RPMI7951 (cell line): Measurements from ENCODE around the gene SATL1. TPM values are rescaled to one million over a fixed set of nuclear protein-coding genes. Genes with fewer than 3 reads are reported as not detected.
"Not testable (repeated sequence)": the region's sequence is repeated elsewhere in the genome, so short reads cannot be mapped to it uniquely, and the experiment has no call there.

ENCODE experiments used
- DNase-seq: peaks from one replicate; pipeline ENCODE4 v3.0.0-alpha.2; 2012; ENCODE audit warnings: low read depth
- total RNA-seq: library from RNA; depleted of rRNA; stranded (reverse); fragments of >200 nt; shearing (Covaris generic); gene quantifications from 2 replicates; pipeline ENCODE4 v1.2.3, GENCODE V29; 2014; rRNA removed

SATL1 gene, protein sequence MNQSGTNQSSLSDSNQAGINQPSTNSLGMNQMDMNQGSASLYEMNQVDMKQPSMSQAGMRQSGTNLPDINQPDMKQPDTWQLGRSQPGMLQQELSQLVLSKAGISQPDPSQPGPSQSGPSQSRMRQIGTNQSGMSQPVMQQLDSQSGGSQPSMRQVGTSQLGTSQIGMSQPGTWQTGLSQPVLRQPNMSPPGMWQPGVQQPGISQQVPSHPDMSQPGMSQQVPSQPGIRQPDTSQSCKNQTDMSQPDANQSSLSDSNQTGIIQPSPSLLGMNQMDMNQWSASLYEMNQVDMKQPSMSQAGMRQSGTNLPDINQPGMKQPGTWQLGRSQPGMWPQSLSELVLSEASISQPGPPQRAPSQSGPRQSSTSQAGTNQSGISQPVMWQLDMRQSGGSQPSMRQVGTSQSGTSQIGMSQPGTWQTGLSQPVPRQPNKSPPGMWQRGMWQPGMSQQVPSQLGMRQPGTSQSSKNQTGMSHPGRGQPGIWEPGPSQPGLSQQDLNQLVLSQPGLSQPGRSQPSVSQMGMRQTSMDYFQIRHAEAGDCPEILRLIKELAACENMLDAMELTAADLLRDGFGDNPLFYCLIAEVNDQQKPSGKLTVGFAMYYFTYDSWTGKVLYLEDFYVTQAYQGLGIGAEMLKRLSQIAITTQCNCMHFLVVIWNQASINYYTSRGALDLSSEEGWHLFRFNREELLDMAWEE
- total RNA-seq, result not detected in 2 replicates

DNA sequence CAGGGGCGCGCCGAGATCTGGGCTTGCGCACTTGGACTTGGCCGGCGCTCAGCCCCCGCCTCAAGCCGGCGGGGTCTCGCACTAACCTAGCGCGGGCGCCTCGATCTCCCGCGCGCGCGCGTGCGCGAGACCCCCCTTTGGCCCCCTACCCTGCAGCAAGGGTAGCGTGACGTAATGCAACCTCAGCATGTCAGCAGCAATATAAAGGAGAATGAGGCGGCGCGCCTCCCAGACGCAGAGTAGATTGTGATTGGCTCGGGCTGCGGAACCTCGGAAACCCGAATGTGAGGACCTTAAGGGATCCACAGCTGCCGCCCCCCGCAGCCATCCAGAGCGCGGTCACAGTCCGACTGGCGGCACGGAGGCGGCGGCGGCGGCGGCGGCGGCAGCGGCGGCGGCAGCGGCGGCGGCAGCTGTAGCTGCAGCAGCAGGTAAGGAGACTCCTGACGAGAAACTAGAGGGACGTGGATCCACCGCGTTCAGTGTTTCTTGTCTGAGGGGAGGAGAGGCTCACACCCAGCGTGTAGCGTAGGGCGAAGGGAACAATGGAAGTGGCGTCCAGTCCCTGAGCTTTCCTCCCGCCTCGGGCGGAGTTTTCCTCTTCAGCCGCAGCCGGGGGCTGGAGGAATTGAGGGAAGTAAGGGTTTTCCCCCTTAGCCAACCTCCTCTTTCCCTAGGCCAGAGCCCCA is at the start of gene SATL1, which contains the start of gene ZNF711:
SATL1 (minus strand) TSS at position 19 of the 689 bp plus-strand sequence. CDS start 134,811 bp downstream, outside the sequence.
ZNF711 (plus strand) TSS at position 231 of the 689 bp plus-strand sequence. CDS start 3,582 bp downstream, outside the sequence.
- DNase-seq, result peak; percentile 0

DNA sequence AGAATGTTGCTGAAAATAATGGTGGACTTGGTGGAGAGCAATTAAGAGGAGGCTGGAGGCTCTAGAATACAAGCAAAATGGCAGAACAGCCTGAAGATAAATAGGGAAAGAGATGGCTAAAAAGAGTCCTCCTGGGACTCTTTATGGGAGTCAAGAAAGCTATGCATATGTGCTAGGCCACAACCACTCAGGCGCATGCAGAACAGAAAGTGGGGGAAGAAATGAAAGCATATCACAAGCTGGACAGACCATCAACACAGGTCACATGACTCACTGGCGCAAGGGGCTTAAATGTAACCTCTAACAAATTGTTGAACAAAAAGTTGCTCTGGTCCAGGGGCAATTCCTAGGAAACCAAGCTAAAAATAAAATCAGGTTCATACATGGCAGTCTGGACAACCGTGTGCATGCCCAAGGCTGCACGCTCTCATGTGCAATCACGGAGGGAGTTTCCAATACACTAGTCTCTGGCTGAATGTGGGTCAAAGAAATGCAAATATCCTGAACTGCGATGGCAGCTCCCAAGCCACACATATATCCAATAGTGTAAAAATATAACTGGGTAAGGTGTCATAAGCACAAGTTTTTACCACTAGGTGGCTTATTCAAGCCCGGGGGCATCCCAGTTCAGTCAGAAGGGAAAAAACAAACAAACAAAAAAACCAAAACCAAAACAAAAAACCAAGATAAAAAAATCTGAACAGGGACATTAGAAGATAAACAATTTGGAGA is 45.6 kb upstream of the SATL1 start:
- DNase-seq, result no peak

DNA sequence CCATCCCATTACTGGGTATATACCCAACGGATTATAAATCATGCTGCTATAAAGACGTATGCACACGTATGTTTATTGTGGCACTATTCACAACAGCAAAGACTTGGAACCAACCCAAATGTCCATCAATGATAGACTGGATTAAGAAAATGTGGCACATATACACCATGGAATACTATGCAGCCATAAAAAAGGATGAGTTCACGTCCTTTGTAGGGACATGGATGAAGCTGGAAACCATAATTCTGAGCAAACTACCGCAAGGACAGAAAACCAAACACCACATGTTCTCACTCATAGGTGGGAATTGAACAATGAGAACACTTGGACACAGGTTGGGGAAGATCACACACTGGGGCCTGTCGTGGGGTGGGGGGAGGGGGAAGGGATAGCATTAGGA is 41.7 kb upstream of the SATL1 start:
- not testable (repeated sequence) for DNase-seq

DNA sequence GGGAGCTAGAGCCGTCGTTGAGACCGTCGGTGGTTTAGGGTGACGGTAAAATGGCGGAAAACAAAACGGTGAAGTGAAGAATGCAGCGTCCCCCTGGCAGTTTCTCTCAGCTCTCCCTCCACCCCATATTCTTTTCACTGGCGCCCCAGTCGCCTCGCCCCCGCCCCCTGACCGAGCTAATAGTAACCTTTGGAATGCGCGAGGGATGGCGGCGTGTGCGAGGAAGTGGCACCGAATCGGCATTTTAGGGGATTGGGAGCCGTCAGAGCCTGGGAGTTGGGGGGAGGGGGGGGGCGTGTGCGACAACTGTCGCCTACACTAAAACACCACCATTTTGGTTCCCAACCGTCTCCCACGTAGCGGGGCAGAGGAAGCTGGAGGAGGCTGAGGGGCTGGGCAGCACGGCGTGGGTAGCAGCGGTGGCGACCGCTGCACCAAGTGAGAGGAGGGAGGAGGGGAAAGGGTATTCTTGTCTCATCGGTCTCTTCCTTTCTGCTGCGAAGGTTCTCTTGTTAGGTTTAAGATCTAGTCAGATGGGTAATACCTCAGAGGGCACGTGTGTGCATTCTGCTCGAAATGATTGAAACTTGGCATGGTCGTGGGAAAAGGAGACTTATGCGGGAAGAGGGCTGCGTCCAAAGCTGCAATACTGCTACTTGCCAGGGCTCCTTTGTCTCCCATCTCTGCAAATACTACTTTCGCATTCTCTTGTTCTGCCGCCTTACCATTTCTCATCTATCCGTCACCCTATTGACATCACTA is 1.1 kb upstream of the SATL1 start:
- DNase-seq, result no peak

DNA sequence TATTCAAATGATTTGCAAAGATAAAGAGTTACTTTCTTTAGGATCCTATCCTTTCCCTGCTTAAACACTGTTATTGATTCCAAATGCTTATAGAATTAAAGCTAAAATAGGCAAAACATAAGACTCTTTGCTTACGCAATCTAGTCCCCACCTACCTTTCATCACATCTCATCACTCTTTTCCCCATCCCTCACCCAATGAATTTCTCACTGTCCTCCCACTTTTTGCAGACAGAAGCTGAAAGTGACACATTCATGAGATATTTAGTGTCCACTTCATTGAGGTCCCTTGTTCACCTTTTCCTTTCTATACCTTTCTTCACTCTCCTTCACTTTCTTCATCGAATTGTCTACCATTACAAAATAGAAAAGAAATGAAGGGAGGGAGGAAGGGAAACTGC is 424 bp downstream of the SATL1 start:
- no peak for DNase-seq

DNA sequence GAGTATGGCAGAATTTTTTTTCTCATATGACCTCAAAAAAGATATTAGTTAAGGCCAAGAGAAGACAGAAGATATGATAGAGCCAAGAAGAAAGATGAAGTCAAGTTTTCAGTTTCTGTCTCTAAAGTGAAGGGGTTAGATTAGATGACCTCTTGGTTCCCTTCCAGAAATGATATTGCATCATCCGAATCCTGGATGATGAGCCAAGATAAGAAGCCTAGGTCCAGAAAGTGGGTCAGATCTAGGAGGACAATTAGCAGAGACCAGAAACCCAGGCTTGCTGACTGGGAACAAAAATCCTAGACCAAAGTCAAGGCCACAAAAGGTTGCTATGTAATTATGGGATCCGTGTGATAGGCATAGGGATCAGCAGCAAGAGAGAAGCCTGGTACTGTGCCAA is 20.2 kb downstream of the SATL1 start:
- DNase-seq, result no peak

DNA sequence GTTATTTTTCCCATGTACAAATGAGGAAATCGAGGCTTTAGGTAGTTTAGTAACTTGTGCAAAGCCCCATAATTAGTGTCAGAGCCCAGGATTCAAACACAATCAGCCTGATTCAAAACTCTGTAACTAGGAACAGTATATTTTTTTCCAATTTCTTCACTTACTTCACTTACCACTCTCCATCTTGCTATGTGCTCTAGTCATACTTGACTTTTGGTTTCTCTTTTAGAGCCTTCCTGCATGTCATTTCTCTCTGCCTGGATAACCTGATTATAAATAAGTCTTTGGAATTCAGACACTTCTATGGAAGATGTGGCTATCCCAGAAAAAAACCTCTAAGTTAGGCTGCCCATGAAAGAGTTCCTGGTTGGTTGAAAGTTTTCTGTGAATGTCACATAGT is 22.2 kb downstream of the SATL1 start:
- no peak for DNase-seq

DNA sequence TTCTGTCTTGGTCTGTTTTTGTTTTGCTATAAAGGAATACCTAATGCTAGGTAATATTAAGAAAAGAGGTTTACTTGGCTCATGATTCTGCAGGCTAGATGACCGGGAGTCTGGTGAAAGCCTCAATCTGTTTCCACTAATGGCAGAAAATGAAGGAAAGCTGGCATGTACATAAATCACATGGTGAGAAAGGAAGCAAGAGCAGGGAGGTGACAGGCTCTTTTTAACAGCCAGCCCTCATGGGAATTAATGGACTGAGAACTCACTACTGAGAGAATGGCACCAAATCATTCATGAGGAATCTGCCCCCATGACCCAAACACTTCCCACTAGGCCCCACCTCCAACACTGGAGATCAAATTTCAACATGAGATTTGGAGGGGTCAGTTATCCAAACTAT is 27.6 kb downstream of the SATL1 start:
- DNase-seq, result no peak

DNA sequence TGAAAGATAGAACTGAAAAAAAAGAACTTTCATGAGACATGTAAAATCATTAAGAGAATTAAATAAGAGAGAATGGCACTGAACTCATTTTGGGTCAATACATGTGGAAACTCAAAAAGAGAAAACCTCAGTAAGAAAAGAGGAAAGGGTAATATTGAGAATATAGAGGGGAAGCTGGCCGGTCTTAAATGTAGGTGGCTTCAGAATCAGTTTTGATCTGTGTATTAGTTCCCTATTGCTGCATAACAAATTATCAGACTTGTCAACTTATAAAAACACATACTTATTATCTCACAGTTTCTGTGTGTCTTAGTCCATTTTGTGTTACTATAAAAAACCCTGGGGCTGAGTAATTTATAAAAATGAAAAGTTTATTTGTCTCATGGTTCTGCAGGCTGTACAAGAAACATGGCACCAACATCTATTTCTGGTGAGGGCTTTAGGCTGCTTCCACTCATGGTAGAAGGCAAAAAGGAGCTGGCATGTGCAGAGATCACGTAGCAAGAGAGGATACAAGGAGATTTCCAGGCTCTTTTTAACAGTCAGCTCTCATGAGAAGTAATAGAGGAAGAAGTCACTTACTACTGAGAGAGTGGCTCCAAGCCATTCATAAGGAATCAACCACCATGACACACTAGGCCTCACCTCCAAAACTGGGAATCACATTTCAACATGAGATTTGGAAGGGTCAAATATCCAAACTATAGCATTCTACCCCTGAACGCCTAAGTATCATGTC is 29.6 kb downstream of the SATL1 start:
- DNase-seq, result no peak

DNA sequence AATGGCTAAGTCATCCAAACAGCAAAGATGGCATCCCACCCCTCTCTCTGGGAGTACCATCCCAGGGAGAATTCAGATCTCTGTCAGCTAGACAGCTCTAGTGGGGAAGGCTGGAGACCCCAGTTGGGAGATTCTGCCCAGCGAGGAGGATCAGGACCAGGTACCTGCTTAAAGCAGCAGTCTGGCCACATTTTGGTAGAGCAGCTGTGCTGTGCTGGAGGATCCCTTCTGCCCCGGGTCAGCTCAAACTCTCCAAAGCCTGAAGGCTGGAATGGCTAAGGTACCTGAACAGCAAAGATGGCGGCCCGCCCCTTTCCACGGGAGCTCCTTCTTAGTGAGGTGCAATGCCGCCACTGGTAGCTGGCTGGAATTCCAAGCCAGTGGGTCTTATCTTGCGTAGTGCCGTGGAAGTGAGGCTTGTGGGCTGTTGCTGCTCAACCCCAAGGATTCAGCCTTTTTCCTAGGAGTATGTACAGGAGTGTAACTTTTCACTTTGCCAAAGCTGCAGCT is 40.1 kb downstream of the SATL1 start:
- DNase-seq, result no peak

DNA sequence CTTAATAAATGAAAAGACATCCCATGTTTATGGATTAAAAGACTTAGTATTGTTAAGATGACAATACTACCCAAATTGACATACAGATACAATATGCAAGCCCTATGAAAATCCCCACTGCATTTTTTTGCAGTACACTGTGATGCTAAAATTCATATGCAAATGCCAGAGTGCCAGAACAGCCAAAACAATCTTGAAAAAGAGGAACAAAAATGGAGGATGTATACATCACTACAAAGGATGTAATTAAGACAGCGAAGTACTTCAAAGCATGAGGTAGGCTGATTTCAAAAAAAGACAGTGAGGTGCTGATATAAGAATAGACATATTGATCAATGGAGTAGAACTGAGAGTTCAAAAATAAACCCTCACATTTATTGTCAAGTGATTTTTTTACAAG is 47.3 kb downstream of the SATL1 start:
- DNase-seq, result no peak

DNA sequence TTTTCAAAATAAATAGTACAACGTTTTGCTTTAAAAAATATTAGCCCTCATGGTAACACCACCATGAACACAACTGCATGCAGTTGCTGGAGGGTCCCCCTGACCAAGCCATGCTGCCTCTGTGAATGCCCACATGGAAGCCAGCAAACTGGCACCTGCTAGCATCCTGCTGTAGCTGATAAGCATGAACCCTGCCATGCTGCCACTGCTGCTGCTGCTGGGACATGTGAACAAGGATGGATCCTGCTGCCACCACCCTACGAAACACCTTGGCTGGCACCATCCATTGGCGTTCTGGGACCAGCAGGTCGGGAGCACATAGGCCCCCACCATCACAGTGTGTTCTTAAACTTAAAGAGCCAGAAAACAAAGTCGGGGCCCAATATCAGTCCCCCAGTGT is 83.9 kb downstream of the SATL1 start:
- no peak for DNase-seq

DNA sequence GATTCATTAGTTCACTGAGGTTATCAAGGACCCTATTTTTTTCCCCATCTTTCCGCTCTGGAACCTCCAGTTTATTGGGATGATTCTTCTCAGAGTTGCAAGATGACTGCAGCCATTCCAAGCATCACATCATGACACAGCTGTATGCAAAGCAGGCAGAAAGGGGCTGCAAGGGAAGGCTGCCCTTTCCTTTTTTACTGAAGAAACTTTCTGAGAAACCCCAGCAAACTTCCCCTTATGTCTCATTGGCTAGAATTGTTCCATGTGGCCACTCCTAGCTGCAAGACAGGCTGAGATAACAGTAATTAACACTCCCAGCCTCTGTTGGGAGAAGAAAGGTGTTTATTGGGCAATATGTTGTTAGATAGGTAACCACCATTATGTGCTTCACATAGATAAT is 102.6 kb downstream of the SATL1 start:
- DNase-seq, result no peak

DNA sequence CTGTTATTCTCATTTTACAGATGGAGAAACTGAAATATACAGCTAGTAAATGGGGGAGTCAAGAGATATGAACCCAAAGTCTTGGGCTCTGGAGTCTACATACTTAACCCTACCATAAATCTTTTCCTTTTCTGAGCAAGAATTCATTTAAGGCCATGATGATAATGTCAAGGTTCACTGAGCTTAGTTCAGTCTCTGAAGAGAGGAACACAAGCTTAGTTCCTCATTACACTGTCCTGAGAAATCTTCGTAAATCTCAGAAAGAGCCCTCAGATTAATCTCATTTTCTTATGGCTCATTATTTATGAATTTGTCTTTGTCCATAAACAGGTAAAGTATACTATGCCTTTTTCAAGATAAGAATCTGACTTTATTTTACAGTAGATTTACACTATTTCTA is 104.2 kb downstream of the SATL1 start:
- no peak for DNase-seq

DNA sequence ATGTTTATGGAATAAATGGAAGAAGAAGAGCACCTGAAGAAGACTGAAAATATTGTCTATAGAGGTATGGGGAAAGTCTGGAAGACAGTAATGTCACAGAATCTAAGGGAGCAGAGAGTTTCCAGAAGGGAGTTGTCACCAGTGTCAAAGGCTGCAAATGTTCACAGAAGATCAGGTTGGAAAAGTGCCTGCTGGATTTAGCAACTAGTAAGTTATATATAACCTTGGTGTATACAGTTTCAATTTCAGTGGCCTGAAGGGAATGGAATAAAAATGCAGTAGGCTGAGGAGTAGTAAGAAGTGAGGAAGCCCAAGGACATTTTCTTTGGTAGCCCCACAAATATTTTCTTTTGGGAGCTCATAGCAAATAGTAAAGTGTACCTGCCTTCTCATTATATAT is 107.2 kb downstream of the SATL1 start:
- no peak for DNase-seq

DNA sequence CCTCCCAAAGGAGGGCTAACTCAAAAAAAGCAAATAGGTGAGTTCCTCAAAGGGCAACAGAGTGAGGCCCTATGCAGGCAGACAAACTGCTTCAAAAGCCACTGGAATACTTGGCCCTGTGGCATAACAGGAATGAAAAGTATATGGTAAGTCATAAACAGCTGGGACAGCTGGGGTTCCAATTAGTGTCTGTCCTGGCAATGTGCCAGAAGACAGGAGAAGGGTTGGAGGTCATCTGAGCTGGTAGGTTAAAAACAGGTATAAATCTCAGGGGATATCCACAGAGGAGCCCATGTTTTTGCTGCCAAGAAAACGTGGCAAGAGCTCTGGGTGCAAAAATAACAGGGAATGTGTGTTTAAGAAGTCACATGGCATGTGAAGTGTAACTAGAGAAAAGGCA is 128.3 kb downstream of the SATL1 start:
- DNase-seq, result no peak

DNA sequence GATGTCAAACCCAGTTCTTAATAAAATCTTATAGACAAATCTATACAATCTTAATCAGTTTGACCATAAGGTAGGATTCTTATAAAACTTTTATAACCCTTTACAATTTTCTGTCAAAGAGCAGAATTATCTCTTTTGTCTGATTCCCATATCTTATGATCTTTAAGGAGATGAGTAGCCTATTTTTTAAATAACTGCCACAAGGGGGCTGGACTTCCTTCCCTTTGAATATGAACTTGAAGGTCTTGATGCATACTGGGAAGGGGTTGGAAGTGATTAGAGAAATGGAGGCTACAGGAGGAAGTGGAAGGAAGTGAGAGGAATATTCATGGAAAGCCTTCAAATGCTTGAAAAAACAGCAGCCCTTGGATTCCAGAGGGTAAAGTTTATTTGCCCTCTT is 128.8 kb downstream of the SATL1 start:
- no peak for DNase-seq

DNA sequence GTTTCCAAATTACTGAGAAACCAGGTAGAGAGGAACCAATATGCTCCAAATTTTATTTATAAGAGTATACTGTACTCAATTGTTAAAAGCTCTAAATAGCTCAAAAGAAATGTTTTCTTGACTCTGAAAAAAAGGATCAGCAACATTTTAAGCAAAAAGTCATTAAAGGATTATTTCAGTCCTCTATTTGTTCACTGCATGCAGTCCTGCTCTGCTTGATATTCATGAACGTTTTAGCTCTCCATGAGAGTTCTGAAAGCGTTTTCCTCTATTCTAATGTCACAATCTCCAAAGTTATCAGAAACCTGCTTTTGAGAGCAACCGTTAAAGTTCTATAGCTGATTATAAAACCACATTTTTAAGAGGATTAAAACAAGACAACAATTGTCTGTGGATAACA is 129.4 kb downstream of the SATL1 start:
- DNase-seq, result no peak

DNA sequence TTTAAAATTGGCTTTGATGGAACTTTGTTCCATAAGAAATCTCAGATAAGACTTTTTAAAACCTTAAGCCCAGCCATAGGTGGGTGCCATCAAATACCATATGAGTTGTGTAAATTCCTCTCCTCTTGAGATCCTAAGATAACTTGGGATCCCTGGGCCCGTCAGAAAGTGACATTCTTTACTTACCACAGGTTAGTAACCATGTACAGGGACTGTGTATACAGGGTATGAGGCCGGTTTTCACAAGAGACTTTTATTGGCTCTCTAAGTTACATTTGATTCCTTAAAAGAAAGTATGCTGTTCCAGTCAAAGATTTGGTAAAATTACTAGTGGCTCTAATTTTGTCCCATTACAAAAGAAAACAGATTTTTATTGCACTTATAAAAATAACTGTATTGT is 129.8 kb downstream of the SATL1 start:
- DNase-seq, result no peak

DNA sequence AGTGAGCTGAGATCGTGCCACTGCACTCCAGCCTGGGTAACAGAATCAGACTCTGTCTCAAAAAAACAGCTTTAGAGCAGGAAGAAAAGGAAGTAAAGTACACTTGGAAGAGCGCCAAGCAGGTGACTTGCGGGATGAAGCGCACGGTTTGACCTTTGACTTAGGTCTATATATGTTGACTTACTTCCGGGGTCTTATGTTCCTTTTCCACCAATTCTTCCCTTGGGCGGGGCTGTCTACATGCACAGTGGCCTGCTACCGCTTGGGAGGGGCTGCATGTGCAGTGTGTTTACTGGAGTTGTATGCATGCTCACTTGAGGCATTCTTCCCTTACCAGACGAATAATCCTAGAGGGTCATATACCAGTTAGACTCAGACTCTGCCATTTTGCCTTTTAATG is 131.3 kb downstream of the SATL1 start:
- no peak for DNase-seq
